BE2C (cell line): ENCODE measurements around the gene BTG2.

Experiments
- DNase-seq: peaks from one replicate; pipeline ENCODE4 v3.0.0-alpha.2; 2020
- H3K27me3 ChIP-seq: fragments of 250-450 bp; sonication (Bioruptor Pico); 2 replicates; pipeline ENCODE4 v1.5.1; 2020; ENCODE audit warnings: mild to moderate bottlenecking
- H3K36me3 ChIP-seq: fragments of 250-450 bp; sonication (Bioruptor Pico); 2 replicates; pipeline ENCODE4 v1.5.1; 2020; ENCODE audit warnings: mild to moderate bottlenecking
- H3K4me1 ChIP-seq: fragments of 250-450 bp; sonication (Bioruptor Pico); 2 replicates; pipeline ENCODE4 v1.5.1; 2020
- H3K4me3 ChIP-seq: 2 replicates; pipeline ENCODE4 v1.5.1; 2011; ENCODE audit warnings: low read depth, low read length
- H3K9me3 ChIP-seq: fragments of 250-450 bp; sonication (Bioruptor Pico); 2 replicates; pipeline ENCODE4 v1.5.1; 2020
- CTCF ChIP-seq: IDR thresholded peaks from 2 replicates; pipeline ENCODE4 v1.5.1; 2012; ENCODE audit warnings: mild to moderate bottlenecking, low read depth, low read length

The BTG2 gene

GRCh38 chr1:203327684-203328457, 22.6 kb downstream of the BTG2 start:
- DNase-seq, result peak; percentile 72
- H3K9me3 ChIP-seq, result no peaks in the 10 kb centered on the region
- no peaks in the 10 kb centered on the region for H3K36me3 ChIP-seq
- peak; percentile 60 for TF ChIP-seq CTCF
- peaks cover 48% of the 10 kb centered on the region for H3K4me1 ChIP-seq
- H3K4me3 ChIP-seq, result peak overlapping the region; percentile 64
- no peaks in the 10 kb centered on the region for H3K27me3 ChIP-seq

GRCh38 chr1:203328714-203329122, 23.4 kb downstream of the BTG2 start:
- Histone ChIP-seq H3K4me3 (no peak overlapping the region), H3K27me3 (no peaks in the 10 kb centered on the region), H3K36me3 (no peaks in the 10 kb centered on the region), H3K4me1 (peaks cover 41% of the 10 kb centered on the region), H3K9me3 (no peaks in the 10 kb centered on the region)
- DNase-seq, result peak; percentile 60
- TF ChIP-seq CTCF, result peak; percentile 48

GRCh38 chr1:203331224-203331623, 25.9 kb downstream of the BTG2 start:
- no peak overlapping the region for H3K4me3 ChIP-seq
- no peak for TF ChIP-seq CTCF
- no peaks in the 10 kb centered on the region for H3K27me3 ChIP-seq
- peaks cover 21% of the 10 kb centered on the region for H3K4me1 ChIP-seq
- no peak for DNase-seq
- no peaks in the 10 kb centered on the region for H3K9me3 ChIP-seq
- H3K36me3 ChIP-seq, result no peaks in the 10 kb centered on the region

- Histone ChIP-seq H3K4me1 (peaks cover 4% of the 10 kb centered on the region; the same call in 1 of the 2 replicates), H3K9me3 (no peaks in the 10 kb centered on the region), H3K4me3 (no peak overlapping the region), H3K27me3 (no peaks in the 10 kb centered on the region), H3K36me3 (no peaks in the 10 kb centered on the region)
- no peak for TF ChIP-seq CTCF
- DNase-seq, result no peak
Measured at GRCh38 chr1:203335503-203335902, 30.2 kb downstream of the BTG2 start.

GRCh38 chr1:203336097-203336496, 30.8 kb downstream of the BTG2 start:
- Histone ChIP-seq H3K9me3 (no peaks in the 10 kb centered on the region), H3K4me3 (no peak overlapping the region), H3K36me3 (no peaks in the 10 kb centered on the region), H3K4me1 (peaks cover 4% of the 10 kb centered on the region; the same call in 1 of the 2 replicates), H3K27me3 (no peaks in the 10 kb centered on the region)
- DNase-seq, result no peak
- TF ChIP-seq CTCF, result no peak

- peaks cover 4% of the 10 kb centered on the region; the same call in 1 of the 2 replicates for H3K4me1 ChIP-seq
- no peaks in the 10 kb centered on the region for H3K36me3 ChIP-seq
- peak; percentile 66 for DNase-seq
- no peaks in the 10 kb centered on the region for H3K9me3 ChIP-seq
- H3K4me3 ChIP-seq, result no peak overlapping the region
- no peaks in the 10 kb centered on the region for H3K27me3 ChIP-seq
- peak; percentile 95 for TF ChIP-seq CTCF
Measured at GRCh38 chr1:203338335-203339036, 33.2 kb downstream of the BTG2 start.
